PFSK-1 (cell line): Measurements from ENCODE around the gene GGA1.

Experiments
- POLR2AphosphoS5 ChIP-seq: IDR thresholded peaks from 2 replicates; pipeline ENCODE4 v1.6.1; 2012; ENCODE audit warnings: low read depth, mild to moderate bottlenecking, control low read depth, low read length, moderate library complexity
- REST ChIP-seq, 2 experiments: IDR thresholded peaks; 2 replicates each; pipeline versions ENCODE4 v1.6.1 to v1.8.0; 2011 to 2012; ENCODE audit warnings: low read depth in 2 of 2, low read length in 2 of 2, control low read depth in 1 of 2, inconsistent platforms in 1 of 2, mild to moderate bottlenecking in 1 of 2, moderate library complexity in 1 of 2; ENCODE audit not compliant: insufficient read depth in 1 of 2
- TAF1 ChIP-seq: IDR thresholded peaks from 2 replicates; pipeline ENCODE4 v1.6.1; 2012; ENCODE audit warnings: low read length, control low read depth, borderline replicate concordance; ENCODE audit not compliant: insufficient read depth

- TF ChIP-seq POLR2AphosphoS5 (no peak), REST (IDR thresholded peaks at IDR 0.05; ENCODE audit: insufficient read depth in 1 of 2, low read depth in 2 of 2, low read length in 2 of 2) (no peak), TAF1 (no peak)
Measured at GRCh38 chr22:37589636-37590035, 19.0 kb upstream of the GGA1 start.
